Brain microvascular endothelial cell (primary cell): ENCODE data around the gene ZFAND3.

Experiments
- DNase-seq: peaks from one replicate; pipeline ENCODE4 v3.0.0-alpha.2; 2020
- H3K27ac ChIP-seq: fragments of 250-450 bp; sonication (Bioruptor Pico); 2 replicates; pipeline ENCODE4 v1.5.1; 2020; ENCODE audit warnings: mild to moderate bottlenecking, moderate library complexity
- H3K27me3 ChIP-seq: fragments of 250-450 bp; sonication (Bioruptor Pico); replicated peaks from 2 replicates; pipeline ENCODE4 v1.5.1; 2020; ENCODE audit warnings: mild to moderate bottlenecking
- H3K36me3 ChIP-seq: fragments of 250-450 bp; sonication (Bioruptor Pico); replicated peaks from 2 replicates; pipeline ENCODE4 v1.5.1; 2020; ENCODE audit warnings: mild to moderate bottlenecking
- H3K4me3 ChIP-seq: 2 replicates; pipeline ENCODE4 v1.5.1; 2011; ENCODE audit warnings: low read depth, mild to moderate bottlenecking, control low read depth, low read length, moderate library complexity
- CTCF ChIP-seq: IDR thresholded peaks from 2 replicates; pipeline ENCODE4 v1.5.1; 2011; ENCODE audit warnings: low read depth, mild to moderate bottlenecking, moderate library complexity, low read length, control low read depth, inconsistent platforms; ENCODE audit errors: missing control alignments
- in situ Hi-C: cut with HindIII; loops from 2 replicates; pipeline ENCODE4 v1.10.0; 2017; ENCODE audit warnings: low sequenced_read_pairs, low pct_ligation_motif_present

Gene ZFAND3

GRCh38 chr6:37779902-37780628, 39.5 kb upstream of the ZFAND3 start:
- no peak for DNase-seq
- TF ChIP-seq CTCF, result no peak
- Histone ChIP-seq H3K4me3 (no peak overlapping the region), H3K36me3 (no peaks in the 10 kb centered on the region), H3K27ac (no peak overlapping the region), H3K27me3 (no peaks in the 10 kb centered on the region)
- in situ Hi-C loops, result no loop called here

GRCh38 chr6:37781788-37782187, 37.7 kb upstream of the ZFAND3 start:
- H3K27ac ChIP-seq, result no peak overlapping the region
- DNase-seq, result no peak
- H3K4me3 ChIP-seq, result no peak overlapping the region
- no peaks in the 10 kb centered on the region for H3K36me3 ChIP-seq
- H3K27me3 ChIP-seq, result no peaks in the 10 kb centered on the region
- in situ Hi-C loops, result no loop called here
- no peak for TF ChIP-seq CTCF

GRCh38 chr6:37783025-37783855, 36.3 kb upstream of the ZFAND3 start:
- Histone ChIP-seq H3K4me3 (peak overlapping the region; percentile 52), H3K36me3 (no peaks in the 10 kb centered on the region), H3K27me3 (no peaks in the 10 kb centered on the region), H3K27ac (no peak overlapping the region)
- in situ Hi-C loops, result no loop called here
- DNase-seq, result no peak
- TF ChIP-seq CTCF, result no peak

GRCh38 chr6:37783856-37784584, 35.5 kb upstream of the ZFAND3 start:
- Histone ChIP-seq H3K27me3 (no peaks in the 10 kb centered on the region), H3K4me3 (peak overlapping the region; percentile 52), H3K36me3 (no peaks in the 10 kb centered on the region), H3K27ac (no peak overlapping the region)
- peak; percentile 24 for DNase-seq
- peak; percentile 13 for TF ChIP-seq CTCF
- in situ Hi-C loops, result no loop called here

GRCh38 chr6:37784585-37784967, 35.0 kb upstream of the ZFAND3 start:
- no peak for DNase-seq
- in situ Hi-C loops, result no loop called here
- H3K4me3 ChIP-seq, result peak overlapping the region; percentile 52
- no peaks in the 10 kb centered on the region for H3K27me3 ChIP-seq
- no peaks in the 10 kb centered on the region for H3K36me3 ChIP-seq
- TF ChIP-seq CTCF, result no peak
- no peak overlapping the region for H3K27ac ChIP-seq
